ENCODE measurements around the gene CLK1.

CLK1 gene

DNA sequence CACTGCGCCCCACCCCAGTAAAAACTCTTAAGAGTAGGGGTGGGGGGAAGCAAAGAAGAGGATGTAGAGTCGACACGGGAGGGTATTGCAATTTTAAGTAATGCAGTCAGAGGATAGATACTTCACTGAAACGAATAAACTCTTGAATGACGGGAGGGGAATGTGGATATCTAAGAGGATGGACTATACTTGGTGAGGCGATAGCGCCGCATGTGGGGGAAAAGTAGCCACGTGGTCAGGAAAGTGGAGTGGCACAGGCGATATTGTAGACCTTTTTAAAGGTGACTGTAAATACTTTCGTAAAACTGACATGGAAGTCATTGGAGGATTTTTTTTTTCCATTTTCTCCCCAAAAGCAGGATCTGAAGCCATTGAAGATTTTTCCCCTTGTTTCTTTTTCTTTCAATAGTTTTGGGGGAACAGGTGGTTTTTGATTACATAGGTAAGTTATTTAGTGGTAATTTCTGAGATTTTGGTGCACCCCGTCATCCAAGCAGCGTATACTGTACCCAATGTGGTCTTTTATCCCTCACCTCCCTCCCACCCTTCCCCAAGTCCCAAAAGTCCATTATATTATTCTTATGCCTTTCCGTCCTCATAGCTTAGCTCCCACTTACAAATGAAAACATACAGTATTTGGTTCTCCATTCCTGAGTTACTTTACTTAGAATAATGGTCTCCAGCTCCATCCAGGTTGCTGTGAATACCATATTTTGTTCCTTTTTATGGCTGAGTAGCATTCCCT is 13.8 kb downstream of the CLK1 start:
- TF ChIP-seq, protein P1, sequence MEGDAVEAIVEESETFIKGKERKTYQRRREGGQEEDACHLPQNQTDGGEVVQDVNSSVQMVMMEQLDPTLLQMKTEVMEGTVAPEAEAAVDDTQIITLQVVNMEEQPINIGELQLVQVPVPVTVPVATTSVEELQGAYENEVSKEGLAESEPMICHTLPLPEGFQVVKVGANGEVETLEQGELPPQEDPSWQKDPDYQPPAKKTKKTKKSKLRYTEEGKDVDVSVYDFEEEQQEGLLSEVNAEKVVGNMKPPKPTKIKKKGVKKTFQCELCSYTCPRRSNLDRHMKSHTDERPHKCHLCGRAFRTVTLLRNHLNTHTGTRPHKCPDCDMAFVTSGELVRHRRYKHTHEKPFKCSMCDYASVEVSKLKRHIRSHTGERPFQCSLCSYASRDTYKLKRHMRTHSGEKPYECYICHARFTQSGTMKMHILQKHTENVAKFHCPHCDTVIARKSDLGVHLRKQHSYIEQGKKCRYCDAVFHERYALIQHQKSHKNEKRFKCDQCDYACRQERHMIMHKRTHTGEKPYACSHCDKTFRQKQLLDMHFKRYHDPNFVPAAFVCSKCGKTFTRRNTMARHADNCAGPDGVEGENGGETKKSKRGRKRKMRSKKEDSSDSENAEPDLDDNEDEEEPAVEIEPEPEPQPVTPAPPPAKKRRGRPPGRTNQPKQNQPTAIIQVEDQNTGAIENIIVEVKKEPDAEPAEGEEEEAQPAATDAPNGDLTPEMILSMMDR (conservative IDR thresholded peaks at IDR 0.05): no peak
- TF ChIP-seq ZFX (IDR thresholded peaks at IDR 0.05): no peak
- no peak overlapping the region for H3K27ac ChIP-seq

DNA sequence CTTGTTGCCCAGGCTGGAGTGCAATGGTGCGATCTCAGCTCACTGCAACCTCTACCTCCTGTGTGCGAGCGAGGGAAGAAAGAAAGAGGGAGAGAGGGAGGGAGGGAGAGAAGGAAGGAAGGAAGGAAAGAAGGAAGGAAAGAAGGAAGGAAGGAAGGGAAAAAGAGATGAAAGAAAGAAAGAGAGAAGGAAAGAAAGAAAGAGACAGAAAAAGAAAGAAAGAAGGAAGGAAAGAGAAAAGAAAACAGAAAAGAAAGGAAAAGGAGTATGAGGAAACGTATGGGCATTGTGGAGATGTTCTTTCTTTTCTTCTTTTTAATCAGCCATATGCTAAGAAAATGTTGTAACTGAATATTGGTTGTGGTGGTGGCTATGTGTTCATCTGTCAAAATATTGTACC is 16.5 kb downstream of the CLK1 start:
- TF ChIP-seq, protein P1 (conservative IDR thresholded peaks at IDR 0.05): no peak
- TF ChIP-seq ZFX (IDR thresholded peaks at IDR 0.05): no peak
- H3K27ac ChIP-seq: no peak overlapping the region

DNA sequence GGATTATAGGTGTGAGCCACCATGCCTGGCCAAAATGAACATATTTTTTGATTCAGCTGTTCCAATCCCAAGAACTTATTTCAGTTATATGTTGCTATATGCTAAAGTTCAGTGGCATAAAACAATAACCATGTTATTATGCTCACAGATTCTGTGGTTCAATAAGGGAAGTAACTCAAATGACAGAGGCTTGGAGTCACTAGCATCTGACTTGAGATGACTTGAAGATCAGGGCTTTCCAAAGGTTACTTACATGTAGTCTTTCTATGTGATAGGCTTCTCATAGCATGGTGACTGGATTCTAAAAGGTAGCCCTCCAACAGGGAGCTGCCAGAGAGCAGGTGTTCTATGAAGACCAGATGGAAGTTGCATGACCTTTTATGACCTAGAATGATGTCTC is 17.2 kb downstream of the CLK1 start:
- TF ChIP-seq, protein P1 (conservative IDR thresholded peaks at IDR 0.05): no peak
- TF ChIP-seq ZFX (IDR thresholded peaks at IDR 0.05): no peak
- H3K27ac ChIP-seq: no peak overlapping the region

DNA sequence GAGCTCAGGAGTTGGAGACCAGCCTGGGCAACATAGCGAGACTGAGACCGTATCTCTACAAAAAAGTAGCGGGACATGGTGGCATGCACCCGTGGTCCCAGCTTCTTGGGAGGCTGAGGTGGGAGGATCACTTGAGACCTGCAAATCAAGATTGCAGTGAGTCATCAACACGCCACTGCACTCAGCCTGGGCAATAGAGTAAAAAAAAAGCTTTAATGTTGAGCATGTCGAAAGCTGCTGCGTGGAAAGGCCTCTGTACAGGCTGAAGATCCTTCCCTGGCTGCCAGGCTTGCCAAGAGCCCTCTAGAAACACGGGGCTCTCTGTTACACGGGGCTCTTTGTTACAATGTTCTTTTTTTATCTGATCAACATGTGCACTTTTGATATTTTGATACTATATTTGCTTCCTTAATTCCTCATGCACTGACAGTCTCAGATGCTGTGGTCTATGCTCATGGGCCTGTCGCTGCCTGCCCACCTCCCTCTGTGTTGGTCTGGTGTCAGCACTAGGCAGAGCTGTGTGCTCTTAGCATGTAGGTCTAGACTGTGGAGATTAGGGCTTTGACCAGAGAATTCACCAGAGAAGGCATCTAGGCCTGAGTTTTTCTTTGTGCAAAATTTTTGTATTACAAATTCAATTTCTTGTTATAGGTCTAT is 18.7 kb downstream of the CLK1 start:
- no peak overlapping the region for H3K27ac ChIP-seq
- no peak for TF ChIP-seq ZFX (IDR thresholded peaks at IDR 0.05)
- TF ChIP-seq, protein P1 (conservative IDR thresholded peaks at IDR 0.05): no peak

DNA sequence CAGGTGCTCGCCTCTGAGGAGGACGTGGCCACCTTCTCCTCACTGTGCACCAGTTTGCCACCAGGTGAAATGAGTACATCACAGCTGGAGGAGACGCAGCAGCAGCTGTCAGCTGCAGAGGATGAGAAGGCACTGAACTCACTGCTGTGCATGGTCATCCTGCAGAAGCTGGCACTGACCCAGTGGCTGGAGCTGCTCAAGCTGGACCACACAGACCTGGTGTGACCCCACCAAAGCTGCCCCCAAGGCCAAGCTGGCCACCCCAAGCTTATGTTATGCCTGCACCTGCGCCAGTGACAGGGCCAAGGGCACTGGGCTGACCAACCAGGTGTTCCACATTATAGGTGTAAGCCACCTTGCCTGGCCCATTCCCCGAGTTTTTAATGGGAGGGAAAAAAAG is 19.3 kb downstream of the CLK1 start:
- no peak overlapping the region for H3K27ac ChIP-seq
- TF ChIP-seq, protein P1 (conservative IDR thresholded peaks at IDR 0.05): no peak
- TF ChIP-seq ZFX (IDR thresholded peaks at IDR 0.05): no peak

DNA sequence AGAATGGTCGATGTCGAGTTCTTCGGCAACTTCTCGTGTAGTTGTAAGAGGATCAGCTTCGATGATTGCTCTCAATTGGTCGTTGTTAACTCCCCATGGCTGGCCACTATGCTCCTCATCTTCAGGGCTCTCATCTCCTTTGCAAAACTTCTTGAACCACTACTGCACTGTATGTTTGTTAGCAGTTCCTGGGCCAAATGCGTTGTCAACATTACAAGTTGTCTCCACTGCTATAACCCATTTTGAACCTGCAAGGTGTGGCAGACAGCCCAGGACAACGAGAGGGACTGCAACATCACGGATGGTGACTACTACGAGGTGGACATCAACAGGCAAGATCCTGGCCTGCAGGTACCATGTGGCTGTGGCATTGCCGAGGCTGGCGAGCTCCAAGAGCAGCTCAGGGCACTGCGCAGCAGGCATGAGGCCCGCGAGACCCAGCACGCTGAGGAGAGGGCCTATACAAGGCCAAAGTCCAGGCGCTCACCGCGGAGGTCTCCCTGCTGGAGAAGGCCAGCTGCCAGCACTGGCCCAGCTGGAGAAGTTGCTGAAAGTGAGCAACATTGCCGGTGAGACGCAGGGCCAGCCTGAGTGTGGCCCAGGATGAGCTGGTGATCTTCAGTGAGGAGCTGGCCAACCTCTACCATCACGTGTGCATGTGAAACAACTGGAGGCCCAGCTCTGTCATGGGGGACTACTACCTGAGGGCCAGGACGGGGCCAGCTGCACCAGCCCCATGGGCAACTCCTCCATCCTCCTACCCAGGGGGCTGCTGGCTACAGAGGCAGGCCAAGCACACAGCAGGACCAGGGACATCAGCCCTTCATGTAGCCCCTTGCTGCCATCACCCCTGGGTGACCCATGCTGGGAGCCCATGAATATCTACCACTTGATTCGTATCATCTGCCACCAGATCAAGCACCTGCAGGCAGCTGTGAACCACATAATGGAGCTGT is 20.2 kb downstream of the CLK1 start:
- no peak for TF ChIP-seq ZFX (IDR thresholded peaks at IDR 0.05)
- TF ChIP-seq, protein P1 (conservative IDR thresholded peaks at IDR 0.05): no peak
- H3K27ac ChIP-seq: no peak overlapping the region

Measured in C4-2B (cell line).